ENCODE measurements around the gene NOXA1. TPM values are rescaled to one million over a fixed set of nuclear protein-coding genes. Genes with fewer than 3 reads are reported as not detected.
A peak's percentile ranks its signal among the peaks of the same experiment; 100 is the strongest.

Gene NOXA1
- total and polyA plus RNA-seq, 9 of the 15 experiments (the other 6 are each of a cell fraction or from before 2014, with no cell fraction given): 0.07 to 1.2 (median 0.20) TPM; not detected in 4

- WGBS (ENCODE audit: insufficient coverage, low coverage, missing lambda C conversion rate): 98% methylated on average over 11 of the region's 16 CpGs
- CTCF ChIA-PET (ENCODE audit: low intra/inter-chr PET ratio): no interaction called here
Measured at GRCh38 chr9:137448602-137448962, 25.4 kb downstream of the NOXA1 start.

GRCh38 chr9:137449081-137449844 lies 26.1 kb downstream of the NOXA1 start:
- ChIA-PET CTCF (ENCODE audit: low intra/inter-chr PET ratio) (no interaction called here), POLR2A (no interaction called here)
- no peaks in the 10 kb centered on the region for H3K9me1 ChIP-seq (ENCODE audit: control insufficient read depth, insufficient read depth, low read length)
- TF ChIP-seq NFE2L1 (tag; IDR thresholded peaks at IDR 0.05; ENCODE audit: borderline replicate concordance, low read depth) (no peak), HBP1 (CRISPR knock-in tag; IDR thresholded peaks at IDR 0.05) (no peak), GTF2B (IDR thresholded peaks at IDR 0.05; ENCODE audit: extremely low read depth, insufficient read length) (no peak), HEY1 (CRISPR knock-in tag; IDR thresholded peaks at IDR 0.05; ENCODE audit: borderline replicate concordance) (no peak), ZNF12 (CRISPR knock-in tag; IDR thresholded peaks at IDR 0.05) (no peak), ZBTB33 (CRISPR knock-in tag; IDR thresholded peaks at IDR 0.05) (peak; percentile 16; the same call in 1 of the 2 replicates), HNRNPK (IDR thresholded peaks at IDR 0.05; ENCODE audit: low read depth, low read length, poor library complexity, severe bottlenecking) (no peak)
- DNase-seq (ENCODE audit: extremely low read depth in 1 of 4, low spot score in 3 of 4) (no peak), ATAC-seq (no peak), FAIRE-seq (no peak)
- peak overlapping the region in 1 of 2 experiments; percentile 41; a peak in 1 of 4 replicates for H3K9ac ChIP-seq (ENCODE audit: insufficient read depth in 1 of 2, low read depth in 2 of 2, low read length in 2 of 2)
- H3K79me2 ChIP-seq (ENCODE audit: control insufficient read depth, insufficient read depth, low read length): no peaks in the 10 kb centered on the region
- H3K27me3 ChIP-seq (ENCODE audit: control insufficient read depth in 2 of 2, insufficient read depth in 2 of 2, low read length in 2 of 2): no peaks in the 10 kb centered on the region
- intact Hi-C loops (cut with micrococcal nuclease): loop anchor here (5.0 to 10.0 kb wide), 2 partner anchors 86 to 147 kb away; partner anchors contain the start of gene NRARP
- WGBS (ENCODE audit: insufficient coverage, low coverage, missing lambda C conversion rate): 87% methylated on average over 29 of the region's 36 CpGs
- H3K9me3 ChIP-seq (replicated peaks; ENCODE audit: control insufficient read depth, insufficient read depth, low read depth, low read length): no peaks in the 10 kb centered on the region
- H3K4me3 ChIP-seq: no peak overlapping the region
- BruUV-seq (replicated peaks): TSS peak; percentile 74
- H3K36me3 ChIP-seq (ENCODE audit: control insufficient read depth, insufficient read depth, low read length): peaks cover 36% of the 10 kb centered on the region
- H4K20me1 ChIP-seq (replicated peaks; ENCODE audit: control insufficient read depth, insufficient read depth, low read length): no peaks in the 10 kb centered on the region
- in situ Hi-C loops (cut with MboI): loop anchor here (5.0 kb wide), 1 partner anchor 162 kb away; no protein-coding TSS in a partner anchor
- H2AFZ ChIP-seq (ENCODE audit: low read depth, low read length): no peak overlapping the region
- H3K4me1 ChIP-seq (replicated peaks in 1 of 2; ENCODE audit: control insufficient read depth in 2 of 2, insufficient read depth in 2 of 2, low read length in 2 of 2): peaks cover 9 to 75% of the 10 kb centered on the region in 2 experiments
- H3K27ac ChIP-seq (ENCODE audit: extremely low read depth, low read depth, low read length): no peak overlapping the region
- no peak overlapping the region for H3K4me2 ChIP-seq (ENCODE audit: insufficient read depth, low read length)

More at GRCh38 chr9:137448602-137448962, 25.4 kb downstream of the NOXA1 start:
- DNase-seq (ENCODE audit: extremely low read depth in 1 of 4, low spot score in 3 of 4) (no peak), FAIRE-seq (no peak), ATAC-seq (no peak)
- Histone ChIP-seq H3K4me3 (no peak overlapping the region), H3K79me2 (ENCODE audit: control insufficient read depth, insufficient read depth, low read length) (no peaks in the 10 kb centered on the region), H4K20me1 (replicated peaks; ENCODE audit: control insufficient read depth, insufficient read depth, low read length) (no peaks in the 10 kb centered on the region), H3K36me3 (ENCODE audit: control insufficient read depth, insufficient read depth, low read length) (peaks cover 34% of the 10 kb centered on the region), H3K4me1 (replicated peaks in 1 of 2; ENCODE audit: control insufficient read depth in 2 of 2, insufficient read depth in 2 of 2, low read length in 2 of 2) (peaks cover 8 to 70% of the 10 kb centered on the region in 2 experiments), H2AFZ (ENCODE audit: low read depth, low read length) (no peak overlapping the region), H3K27ac (ENCODE audit: extremely low read depth, low read depth, low read length) (no peak overlapping the region), H3K4me2 (ENCODE audit: insufficient read depth, low read length) (no peak overlapping the region), H3K9me1 (ENCODE audit: control insufficient read depth, insufficient read depth, low read length) (no peaks in the 10 kb centered on the region), H3K27me3 (ENCODE audit: control insufficient read depth in 2 of 2, insufficient read depth in 2 of 2, low read length in 2 of 2) (no peaks in the 10 kb centered on the region), H3K9me3 (replicated peaks; ENCODE audit: control insufficient read depth, insufficient read depth, low read depth, low read length) (no peaks in the 10 kb centered on the region), H3K9ac (ENCODE audit: insufficient read depth in 1 of 2, low read depth in 2 of 2, low read length in 2 of 2) (no peak overlapping the region)
- no peak for TF ChIP-seq NR2F6 (CRISPR knock-in tag; IDR thresholded peaks at IDR 0.05)
- peak; percentile 65; the same call in 1 of the 2 replicates for TF ChIP-seq ZSCAN29 (IDR thresholded peaks at IDR 0.05)
- no peak for TF ChIP-seq STAT5A (IDR thresholded peaks at IDR 0.05; ENCODE audit: borderline replicate concordance, low read length)
- TF ChIP-seq ZNF408 (CRISPR knock-in tag; IDR thresholded peaks at IDR 0.05; ENCODE audit: low read depth): no peak
- in situ Hi-C loops (cut with MboI) (loop anchor here (5.0 kb wide), 1 partner anchor 161 kb away; no protein-coding TSS in a partner anchor), intact Hi-C loops (cut with micrococcal nuclease) (loop anchor here (5.0 to 10.0 kb wide), 2 partner anchors 86 to 146 kb away; partner anchors contain the start of gene NRARP)
- POLR2A ChIA-PET: interaction anchor here (0.6 to 1.5 kb wide), 3 partner anchors 15 to 561 kb away, joined by 3 to 7 read pairs (median 6); partner anchors contain the start of gene NRARP
- BruUV-seq (replicated peaks): no TSS peak
